WTC11 (cell line): ENCODE data around the gene ANO4. TPM values are rescaled to one million over a fixed set of nuclear protein-coding genes. Genes with fewer than 3 reads are reported as not detected.
A peak's percentile ranks its signal among the peaks of the same experiment; 100 is the strongest.

Experiments used
- ATAC-seq: fragments of 200-7000 bp; cut with Tn5 transposase; 2 replicates; pipeline ENCODE4 v1.10.0; 2021; ENCODE audit warnings: mild to moderate bottlenecking, moderate library complexity
- CTCF ChIA-PET: fragments of 300-600 bp; sonication (Branson Sonifier 250); formaldehyde crosslinking; loops from one replicate; lab custom pipeline; 2021; ENCODE audit warnings: antibody characterized with exemption; lab: Charles Lee
- POLR2A ChIA-PET: fragments of 350-600 bp; sonication (Branson Sonifier 250); formaldehyde crosslinking; loops from one replicate; lab custom pipeline; 2021; ENCODE audit warnings: antibody characterized with exemption; lab: Charles Lee
- DNase-seq: peaks from one replicate; pipeline ENCODE4 v3.0.0; 2021; ENCODE audit warnings: low spot score
- H3K27ac Mint-ChIP-seq: 2 replicates; pipeline ENCODE4 v1.8.0; 2021; ENCODE audit warnings: mixed read lengths
- H3K27me3 Mint-ChIP-seq: 2 replicates; pipeline ENCODE4 v1.8.0; 2021; ENCODE audit warnings: low read depth, mild to moderate bottlenecking, moderate library complexity, mixed read lengths
- H3K36me3 Mint-ChIP-seq: 2 replicates; pipeline ENCODE4 v1.8.0; 2021; ENCODE audit warnings: mixed read lengths
- H3K4me1 Mint-ChIP-seq: 2 replicates; pipeline ENCODE4 v1.8.0; 2022; ENCODE audit warnings: mixed read lengths
- H3K4me3 Mint-ChIP-seq: 2 replicates; pipeline ENCODE4 v1.8.0; 2021; ENCODE audit warnings: mild to moderate bottlenecking, moderate library complexity, mixed read lengths
- H3K9me3 Mint-ChIP-seq: 2 replicates; pipeline ENCODE4 v1.8.0; 2021; ENCODE audit warnings: mixed read lengths
- AR ChIP-seq: fragments of 250-450 bp; sonication (Bioruptor Pico); IDR thresholded peaks from 2 replicates; pipeline ENCODE4 v1.9.0; 2021; ENCODE audit warnings: mild to moderate bottlenecking
- ATF1 ChIP-seq: sonication (generic); formaldehyde crosslinking; IDR thresholded peaks from 2 replicates; pipeline ENCODE4 v1.8.1; 2023; ENCODE audit warnings: mild to moderate bottlenecking, moderate library complexity, missing genetic modification reagents
- ATF2 ChIP-seq: sonication (generic); formaldehyde crosslinking; IDR thresholded peaks from 2 replicates; pipeline ENCODE4 v1.8.1; 2022; ENCODE audit warnings: low read depth, missing genetic modification reagents, borderline replicate concordance
- CREB1 ChIP-seq: sonication (generic); formaldehyde crosslinking; IDR thresholded peaks from 2 replicates; pipeline ENCODE4 v1.8.0; 2023; ENCODE audit warnings: mild to moderate bottlenecking, missing genetic modification reagents
- CTCF ChIP-seq: fragments of 200-600 bp; IDR thresholded peaks from 2 replicates; pipeline ENCODE4 v1.8.0; 2022; ENCODE audit warnings: antibody characterized with exemption
- E2F5 ChIP-seq: sonication (generic); formaldehyde crosslinking; IDR thresholded peaks from 2 replicates; pipeline ENCODE4 v1.8.1; 2022; ENCODE audit warnings: mild to moderate bottlenecking, moderate library complexity, missing genetic modification reagents
- FOXK1 ChIP-seq: sonication (generic); formaldehyde crosslinking; IDR thresholded peaks from 2 replicates; pipeline ENCODE4 v1.8.0; 2022; ENCODE audit warnings: mild to moderate bottlenecking, moderate library complexity, missing genetic modification reagents
- FOXP1 ChIP-seq: sonication (generic); formaldehyde crosslinking; IDR thresholded peaks from 2 replicates; pipeline ENCODE4 v1.8.0; 2022; ENCODE audit warnings: missing genetic modification reagents, mild to moderate bottlenecking, moderate library complexity, borderline replicate concordance
- GTF2I ChIP-seq: fragments of 250-450 bp; sonication (Bioruptor Pico); conservative IDR thresholded peaks from 2 replicates; pipeline ENCODE4 v1.4.0; 2021; ENCODE audit warnings: mild to moderate bottlenecking
- HMGA2 ChIP-seq: fragments of 250-450 bp; sonication (Bioruptor Pico); IDR thresholded peaks from 2 replicates; pipeline ENCODE4 v1.4.0; 2021; ENCODE audit warnings: mild to moderate bottlenecking, moderate library complexity
- HMGXB4 ChIP-seq: sonication (generic); formaldehyde crosslinking; IDR thresholded peaks from 2 replicates; pipeline ENCODE4 v1.8.1; 2023; ENCODE audit warnings: mild to moderate bottlenecking, moderate library complexity, missing genetic modification reagents
- IRF2 ChIP-seq: sonication (generic); formaldehyde crosslinking; IDR thresholded peaks from 2 replicates; pipeline ENCODE4 v1.8.0; 2022; ENCODE audit warnings: low read depth, missing genetic modification reagents, borderline replicate concordance
- JAZF1 ChIP-seq: fragments of 250-450 bp; sonication (Bioruptor Pico); IDR thresholded peaks from 2 replicates; pipeline ENCODE4 v1.9.0; 2021; ENCODE audit warnings: moderate library complexity, mild to moderate bottlenecking, inconsistent platforms
- JUN ChIP-seq: sonication (generic); formaldehyde crosslinking; IDR thresholded peaks from 2 replicates; pipeline ENCODE4 v1.8.0; 2023; ENCODE audit warnings: mild to moderate bottlenecking, missing genetic modification reagents
- MYBL2 ChIP-seq: sonication (generic); formaldehyde crosslinking; IDR thresholded peaks from 2 replicates; pipeline ENCODE4 v1.8.1; 2023; ENCODE audit warnings: mild to moderate bottlenecking, moderate library complexity, missing genetic modification reagents
- NFE2L1 ChIP-seq: sonication (generic); formaldehyde crosslinking; IDR thresholded peaks from 2 replicates; pipeline ENCODE4 v1.8.1; 2023; ENCODE audit warnings: missing genetic modification reagents
- PRRX2 ChIP-seq: fragments of 250-450 bp; sonication (Bioruptor Pico); IDR thresholded peaks from 2 replicates; pipeline ENCODE4 v1.8.0; 2021; ENCODE audit warnings: mild to moderate bottlenecking
- USF2 ChIP-seq: sonication (generic); formaldehyde crosslinking; IDR thresholded peaks from 2 replicates; pipeline ENCODE4 v1.8.1; 2023; ENCODE audit warnings: mild to moderate bottlenecking, missing genetic modification reagents, moderate library complexity
- ZBTB21 ChIP-seq: sonication (generic); formaldehyde crosslinking; IDR thresholded peaks from 2 replicates; pipeline ENCODE4 v1.8.1; 2023; ENCODE audit warnings: mild to moderate bottlenecking, missing genetic modification reagents, borderline replicate concordance
- ZNF232 ChIP-seq: sonication (generic); formaldehyde crosslinking; IDR thresholded peaks from 2 replicates; pipeline ENCODE4 v1.8.0; 2022; ENCODE audit warnings: mild to moderate bottlenecking, missing genetic modification reagents
- ZNF317 ChIP-seq: sonication (generic); formaldehyde crosslinking; IDR thresholded peaks from 2 replicates; pipeline ENCODE4 v1.8.1; 2023; ENCODE audit warnings: low read depth, mild to moderate bottlenecking, moderate library complexity, missing genetic modification reagents, borderline replicate concordance
- ZNF396 ChIP-seq: fragments of 250-450 bp; sonication (Bioruptor Pico); IDR thresholded peaks from 2 replicates; pipeline ENCODE4 v1.8.0; 2021; ENCODE audit warnings: mild to moderate bottlenecking, moderate library complexity, borderline replicate concordance
- total RNA-seq: library from RNA; stranded (reverse); gene quantifications from 3 replicates; pipeline ENCODE4 v1.2.3, GENCODE V29; 2021
- TF ChIP-seq, protein P1 (sequence below): sonication (generic); formaldehyde crosslinking; IDR thresholded peaks from 2 replicates; pipeline ENCODE4 v1.8.0; 2022; ENCODE audit warnings: mild to moderate bottlenecking, missing genetic modification reagents

The ANO4 gene
- total RNA-seq, 1 experiment from 2014 or later = 2.6 TPM

- TF ChIP-seq IRF2 (CRISPR knock-in tag) (no peak), ATF1 (no peak), CTCF (no peak), AR (CRISPR knock-in tag) (no peak), FOXP1 (CRISPR knock-in tag) (no peak), JAZF1 (no peak), MYBL2 (no peak), E2F5 (no peak), ZNF232 (no peak), HMGA2 (CRISPR knock-in tag) (no peak), GTF2I (no peak), HMGXB4 (CRISPR knock-in tag) (no peak), JUN (CRISPR knock-in tag) (no peak), ZNF396 (no peak)
These were observed 293.3 kb downstream of the ANO4 start (continued) for GRCh38 chr12:101087920-101088319.

GRCh38 chr12:101089271-101089670 is 294.7 kb downstream of the ANO4 start:
- CTCF ChIA-PET = no interaction called here
- no peak for TF ChIP-seq ZNF317 (CRISPR knock-in tag)
- TF ChIP-seq NFE2L1 (CRISPR knock-in tag) = no peak
- no peak for TF ChIP-seq USF2 (CRISPR knock-in tag)
- TF ChIP-seq ZBTB21 (CRISPR knock-in tag) = no peak
- TF ChIP-seq ZNF232 = no peak
- no peak for TF ChIP-seq ATF2 (CRISPR knock-in tag)
- no peak for TF ChIP-seq ZNF396
- no peak for TF ChIP-seq PRRX2 (CRISPR knock-in tag)
- TF ChIP-seq FOXK1 (CRISPR knock-in tag) = no peak
- no peak for TF ChIP-seq CREB1 (CRISPR knock-in tag)
- TF ChIP-seq, protein P1, sequence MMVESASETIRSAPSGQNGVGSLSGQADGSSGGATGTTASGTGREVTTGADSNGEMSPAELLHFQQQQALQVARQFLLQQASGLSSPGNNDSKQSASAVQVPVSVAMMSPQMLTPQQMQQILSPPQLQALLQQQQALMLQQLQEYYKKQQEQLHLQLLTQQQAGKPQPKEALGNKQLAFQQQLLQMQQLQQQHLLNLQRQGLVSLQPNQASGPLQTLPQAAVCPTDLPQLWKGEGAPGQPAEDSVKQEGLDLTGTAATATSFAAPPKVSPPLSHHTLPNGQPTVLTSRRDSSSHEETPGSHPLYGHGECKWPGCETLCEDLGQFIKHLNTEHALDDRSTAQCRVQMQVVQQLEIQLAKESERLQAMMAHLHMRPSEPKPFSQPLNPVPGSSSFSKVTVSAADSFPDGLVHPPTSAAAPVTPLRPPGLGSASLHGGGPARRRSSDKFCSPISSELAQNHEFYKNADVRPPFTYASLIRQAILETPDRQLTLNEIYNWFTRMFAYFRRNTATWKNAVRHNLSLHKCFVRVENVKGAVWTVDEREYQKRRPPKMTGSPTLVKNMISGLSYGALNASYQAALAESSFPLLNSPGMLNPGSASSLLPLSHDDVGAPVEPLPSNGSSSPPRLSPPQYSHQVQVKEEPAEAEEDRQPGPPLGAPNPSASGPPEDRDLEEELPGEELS = no peak

More at GRCh38 chr12:101089271-101089670, 294.7 kb downstream of the ANO4 start:
- Mint-ChIP-seq H3K27ac (no peak overlapping the region), H3K36me3 (no peaks in the 10 kb centered on the region), H3K9me3 (no peaks in the 10 kb centered on the region), H3K4me3 (no peak overlapping the region), H3K27me3 (no peaks in the 10 kb centered on the region), H3K4me1 (peaks cover 29% of the 10 kb centered on the region)
- ATAC-seq = peak; percentile 30; the same call in 1 of the 2 replicates
- no peak for DNase-seq
- POLR2A ChIA-PET = no interaction called here
